Heart left ventricle (tissue), 16 donors: ENCODE data around the gene LARP4B. TPM values are rescaled to one million over a fixed set of nuclear protein-coding genes. Genes with fewer than 3 reads are reported as not detected.
A peak's percentile ranks its signal among the peaks of the same experiment; 100 is the strongest.

Experiments used
- ATAC-seq, 4 donors: fragments of 200-7000 bp; cut with Tn5 transposase; one replicate each; pipeline ENCODE4 v1.9.1; 2020 to 2022; ENCODE audit warnings: moderate library complexity in 4 of 4, mild to moderate bottlenecking in 3 of 4, moderate number of reproducible peaks in 1 of 4
- DNase-seq, 5 donors: peaks; one replicate each; pipeline ENCODE4 v3.0.0-alpha.2; 2020
- H3K27ac ChIP-seq, 12 donors: fragments of 200-600 bp; sonication (generic) in 4 of 12; one replicate each; pipeline versions ENCODE4 v1.5.0 to v1.8.0; 2016 to 2022; ENCODE audit warnings: mild to moderate bottlenecking in 2 of 12
- H3K27me3 ChIP-seq, 9 donors: fragments of 200-600 bp; sonication (generic) in 2 of 9; one replicate each; pipeline versions ENCODE4 v1.5.1 to v1.8.0; 2016 to 2022; ENCODE audit warnings: mild to moderate bottlenecking in 3 of 9
- H3K36me3 ChIP-seq, 9 donors: fragments of 200-600 bp; sonication (generic) in 2 of 9; one replicate each; pipeline versions ENCODE4 v1.5.0 to v1.8.0; 2018 to 2022; ENCODE audit warnings: mild to moderate bottlenecking in 2 of 9
- H3K4me1 ChIP-seq, 12 donors: fragments of 200-600 bp; sonication (generic) in 4 of 12; one replicate each; pipeline versions ENCODE4 v1.5.0 to v1.8.0; 2016 to 2022; ENCODE audit warnings: mild to moderate bottlenecking in 3 of 12
- H3K4me3 ChIP-seq, 12 donors: fragments of 200-600 bp; sonication (generic) in 4 of 12; one replicate each; pipeline versions ENCODE4 v1.5.0 to v1.8.0; 2017 to 2022; ENCODE audit warnings: mild to moderate bottlenecking in 9 of 12, moderate library complexity in 4 of 12
- H3K9me3 ChIP-seq, 12 donors: fragments of 200-600 bp; sonication (generic) in 4 of 12; one replicate each; pipeline versions ENCODE4 v1.5.0 to v1.8.0; 2016 to 2022; ENCODE audit warnings: mild to moderate bottlenecking in 1 of 12
- CTCF ChIP-seq, 12 donors: fragments of 200-600 bp; sonication (generic) in 4 of 12; IDR thresholded peaks; one replicate each; pipeline versions ENCODE4 v1.5.0 to v1.8.0; 2018 to 2022; ENCODE audit warnings: antibody characterized with exemption in 12 of 12, mild to moderate bottlenecking in 5 of 12
- POLR2A ChIP-seq, 2 donors: fragments of 450-650 bp; IDR thresholded peaks; one replicate each; pipeline ENCODE4 v1.6.1; 2017; ENCODE audit warnings: antibody characterized with exemption in 2 of 2, mild to moderate bottlenecking in 2 of 2, moderate library complexity in 2 of 2
- WGBS, 4 donors: extraction: QIAGEN DNeasy Blood & Tissue Kit in 2 of 4; methylation state at CpG; one replicate each; pipeline versions ENCODE4 v1.1.5 to v1.1.7; 2013 to 2018; 5-methylcytosine and 5-hydroxymethylcytosine counted together
- intact Hi-C, 10 donors: fragments of 100-400 bp; cut with DNase I; formaldehyde crosslinking; loops; one replicate each; pipeline versions ENCODE4 v1.11.1 to v1.14.2; 2022
- polyA plus RNA-seq, 2 donors: library from polyadenylated mRNA; stranded (reverse); fragments of 200-250 nt; gene quantifications; one replicate each; pipeline ENCODE4 v1.2.3, GENCODE V29; 2013
- total RNA-seq, 9 donors: library from RNA; depleted of rRNA in 2 of 9; stranded (reverse); fragments of >200 nt in 2 of 9; fragmentation: NEBNext Ultra II Directional in 3 of 9; extraction: Animal tissue kit (Norgen Biotek cat#: 25700) in 3 of 9; gene quantifications; one replicate each; pipeline versions ENCODE4 v1.1.0 to v1.2.4, GENCODE V29; 2016 to 2023
- donor health status: ischemic (EF 13 %, LVEDD 7.1; RV severe dilation, severe dysfunction).
- donor health status: healthy with polysubstance abuse.
- donor health status: DM: no; HTN: yes; CAD: no.
- donor health status: DM: no; HTN: no; CAD: no.
- donor health status: ischemic (EF 25% LVEDD 6.9; RV normal size, moderate dysfunction).
- donor health status: ischemic (EF 25% LVEDD 5.7; RV mildly dilated, moderate dysfunction).
- donor health status: healthy.
- donor health status: DM: yes; HTN: yes; CAD: no.
- donor health status: ischemic (EF 35%, LVEDD 5.7; RV mildly dilated, moderate dysfunction).
- donor health status: nonischemic (EF 11% LVEDD 7.7; RV severe dilation, severe dysfunction).
- donor health status: DM: yes; HTN: yes; CAD: no.
- donor health status: PGD.
- donor health status: ischemic (EF 29% LVEDD 5.4; RV normal size, mild dysfunction).
- donor health status: nonischemic (EF 23%, LVEDD 6.1; RV moderate dilation, normal function).

LARP4B gene
- total and polyA plus RNA-seq, 11 donors = 20.1 to 81.1 (median 63.0) TPM

- intact Hi-C loops = no loop called here
- H3K27me3 ChIP-seq = no peaks in the 10 kb centered on the region
- no peak overlapping the region for H3K27ac ChIP-seq
- no peaks in the 10 kb centered on the region for H3K9me3 ChIP-seq
- ATAC-seq (no peak), DNase-seq (no peak)
- peaks cover 0 to 4% (median 0%) of the 10 kb centered on the region in 9 donors for H3K36me3 ChIP-seq
- no peak for TF ChIP-seq CTCF (IDR thresholded peaks at IDR 0.05)
- TF ChIP-seq POLR2A (IDR thresholded peaks at IDR 0.05) = no peak
- H3K4me1 ChIP-seq = peaks cover 0 to 25% (median 11%) of the 10 kb centered on the region in 12 donors
- no peak overlapping the region for H3K4me3 ChIP-seq
- WGBS, 4 donors = 70 to 80% (median 75%) methylated on average over 4 of the region's 4 CpGs
Observed at GRCh38 chr10:895324-895723, 36.2 kb downstream of the LARP4B start.

- Histone ChIP-seq H3K27me3 (no peaks in the 10 kb centered on the region), H3K9me3 (no peaks in the 10 kb centered on the region), H3K36me3 (peaks cover 0 to 87% (median 53%) of the 10 kb centered on the region in 9 donors), H3K4me3 (no peak overlapping the region), H3K4me1 (peaks cover 0 to 29% (median 12%) of the 10 kb centered on the region in 12 donors), H3K27ac (peak overlapping the region in 3 of 12 donors; percentile 14 to 30 (median 17))
- no peak for DNase-seq
- WGBS, 4 donors = 46 to 61% (median 56%) methylated on average over 3 of the region's 3 CpGs
- intact Hi-C loops = loop anchor here in 1 of 10 donors (10.0 kb wide), 1 partner anchor 106 kb away; the partner anchor contains the start of gene GTPBP4
- TF ChIP-seq POLR2A (IDR thresholded peaks at IDR 0.05) (no peak), CTCF (IDR thresholded peaks at IDR 0.05) (no peak)
- peak in 3 of 4 donors; percentile 38 to 55 (median 51) for ATAC-seq
Observed at GRCh38 chr10:878895-879294, 52.6 kb downstream of the LARP4B start.

- no peak for TF ChIP-seq POLR2A (IDR thresholded peaks at IDR 0.05)
- TF ChIP-seq CTCF (IDR thresholded peaks at IDR 0.05) = no peak
- Histone ChIP-seq H3K27ac (peak overlapping the region in 2 of 12 donors; percentile 17 to 30), H3K27me3 (no peaks in the 10 kb centered on the region), H3K9me3 (no peaks in the 10 kb centered on the region), H3K4me3 (no peak overlapping the region), H3K36me3 (peaks cover 0 to 86% (median 49%) of the 10 kb centered on the region in 9 donors), H3K4me1 (peaks cover 0 to 31% (median 13%) of the 10 kb centered on the region in 12 donors)
- no peak for DNase-seq
- WGBS, 4 donors = 84 to 89% (median 87%) methylated on average over 9 of the region's 9 CpGs
- ATAC-seq = no peak
- intact Hi-C loops = loop anchor here in 1 of 10 donors (10.0 kb wide), 1 partner anchor 106 kb away; the partner anchor contains the start of gene GTPBP4
Observed at GRCh38 chr10:878333-878759, 53.2 kb downstream of the LARP4B start.

- Histone ChIP-seq H3K4me3 (no peak overlapping the region), H3K27me3 (no peaks in the 10 kb centered on the region), H3K9me3 (no peaks in the 10 kb centered on the region), H3K27ac (no peak overlapping the region), H3K4me1 (peaks cover 0 to 39% (median 17%) of the 10 kb centered on the region in 12 donors), H3K36me3 (peaks cover 0 to 84% (median 30%) of the 10 kb centered on the region in 9 donors)
- no peak for DNase-seq
- TF ChIP-seq POLR2A (IDR thresholded peaks at IDR 0.05) = no peak
- TF ChIP-seq CTCF (IDR thresholded peaks at IDR 0.05) = no peak
- no peak for ATAC-seq
- WGBS, 4 donors = 87 to 92% (median 90%) methylated on average over 2 of the region's 2 CpGs
- intact Hi-C loops = loop anchor here in 1 of 10 donors (10.0 kb wide), 1 partner anchor 108 kb away; the partner anchor contains the start of gene GTPBP4
Observed at GRCh38 chr10:876438-876837, 55.1 kb downstream of the LARP4B start.
